Osteoblast (primary cell): Measurements from ENCODE around the gene SLC4A3. TPM values are rescaled to one million over a fixed set of nuclear protein-coding genes. Genes with fewer than 3 reads are reported as not detected.

Experiments used
- DNase-seq: peaks from one replicate; pipeline ENCODE4 v3.0.0; 2011; ENCODE audit warnings: low spot score, mixed read lengths; ENCODE audit not compliant: insufficient read length; ENCODE audit errors: missing footprints
- H2AFZ ChIP-seq: 2 replicates; pipeline ENCODE4 v1.6.0; 2011; ENCODE audit warnings: mild to moderate bottlenecking, low read length
- H3K27ac ChIP-seq: 2 replicates; pipeline ENCODE4 v1.5.1; 2011; ENCODE audit warnings: mild to moderate bottlenecking, low read depth, low read length, moderate library complexity
- H3K27me3 ChIP-seq: 2 replicates; pipeline ENCODE4 v1.6.0; 2012; ENCODE audit warnings: mild to moderate bottlenecking, control low read depth, inconsistent platforms, low read length, moderate library complexity; ENCODE audit not compliant: insufficient read depth
- H3K36me3 ChIP-seq: 2 replicates; pipeline ENCODE4 v1.5.1; 2011; ENCODE audit warnings: mild to moderate bottlenecking, low read length, control low read depth, moderate library complexity; ENCODE audit not compliant: insufficient read depth
- H3K4me1 ChIP-seq: 2 replicates; pipeline ENCODE4 v1.5.1; 2011; ENCODE audit warnings: mild to moderate bottlenecking, low read length, control low read depth, moderate library complexity; ENCODE audit not compliant: insufficient read depth
- H3K4me2 ChIP-seq: 2 replicates; pipeline ENCODE4 v1.6.0; 2011; ENCODE audit warnings: mild to moderate bottlenecking, low read length; ENCODE audit not compliant: insufficient read depth
- H3K4me3 ChIP-seq: fragments of 200-600 bp; sonication (generic); 3 replicates; pipeline ENCODE4 v1.5.1; 2012; ENCODE audit warnings: mild to moderate bottlenecking, low read length, inconsistent platforms; ENCODE audit not compliant: insufficient read depth
- H3K79me2 ChIP-seq: 2 replicates; pipeline ENCODE4 v1.6.0; 2012; ENCODE audit warnings: mild to moderate bottlenecking, low read length, control low read depth, inconsistent platforms; ENCODE audit not compliant: insufficient read depth
- H3K9me3 ChIP-seq: 2 replicates; pipeline ENCODE4 v1.5.1; 2011; ENCODE audit warnings: low read depth, low read length, control low read depth
- H4K20me1 ChIP-seq: 2 replicates; pipeline ENCODE4 v1.6.0; 2012; ENCODE audit warnings: mild to moderate bottlenecking, low read length, control low read depth; ENCODE audit not compliant: insufficient read depth
- total RNA-seq: library from RNA; depleted of rRNA; stranded (reverse); fragments of >200 nt; gene quantifications from 2 replicates; pipeline ENCODE4 v1.2.3, GENCODE V29; 2012
- TF ChIP-seq, protein P1 (sequence below): IDR thresholded peaks from 2 replicates; pipeline ENCODE4 v1.5.1; 2011; ENCODE audit warnings: mild to moderate bottlenecking, low read depth, low read length, moderate library complexity; ENCODE audit errors: extremely low read depth

The SLC4A3 gene
- total RNA-seq, 1 donor = 2.5 TPM

DNA sequence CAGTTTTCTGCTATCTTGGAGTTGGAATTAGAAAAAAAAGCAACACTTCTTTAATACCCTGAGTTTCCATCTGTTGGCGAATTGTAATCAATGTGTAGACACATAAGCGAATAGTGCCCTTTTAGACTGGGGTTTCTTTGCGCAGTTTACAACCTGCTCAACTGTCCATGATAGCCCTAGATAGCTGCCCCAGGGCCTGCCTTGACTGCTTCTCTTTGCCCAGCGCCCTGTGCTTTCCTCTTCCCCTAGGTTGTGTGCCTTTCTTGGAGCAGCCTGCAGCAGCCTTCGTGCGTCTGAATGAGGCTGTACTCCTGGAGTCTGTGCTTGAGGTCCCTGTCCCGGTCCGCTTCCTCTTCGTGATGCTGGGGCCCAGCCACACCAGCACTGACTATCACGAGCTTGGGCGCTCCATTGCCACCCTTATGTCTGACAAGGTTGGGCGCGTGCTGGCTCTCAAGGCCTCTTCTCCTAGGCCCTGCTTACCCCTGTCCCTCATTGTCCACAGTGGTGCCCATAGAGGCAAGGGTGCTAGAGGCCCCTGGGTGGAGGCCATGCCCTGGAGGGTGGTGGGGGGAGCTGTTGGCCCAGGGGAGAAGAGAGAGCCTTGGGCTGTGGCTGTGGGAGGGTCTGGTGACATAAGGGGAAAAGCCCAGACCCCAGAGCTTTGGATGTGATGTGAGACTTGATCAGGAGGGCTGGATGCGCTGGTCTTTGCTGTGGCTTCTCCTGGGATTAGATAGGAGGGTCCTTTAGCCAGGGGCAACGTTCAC, 6.9 kb downstream of the SLC4A3 start:
- Histone ChIP-seq H3K9me3 (no peaks in the 10 kb centered on the region), H2AFZ (no peak overlapping the region), H3K27me3 (no peaks in the 10 kb centered on the region), H3K79me2 (no peaks in the 10 kb centered on the region), H3K4me1 (peaks cover 3% of the 10 kb centered on the region), H4K20me1 (no peaks in the 10 kb centered on the region), H3K4me3 (no peak overlapping the region), H3K4me2 (no peak overlapping the region), H3K36me3 (no peaks in the 10 kb centered on the region), H3K27ac (no peak overlapping the region)
- TF ChIP-seq, protein P1, sequence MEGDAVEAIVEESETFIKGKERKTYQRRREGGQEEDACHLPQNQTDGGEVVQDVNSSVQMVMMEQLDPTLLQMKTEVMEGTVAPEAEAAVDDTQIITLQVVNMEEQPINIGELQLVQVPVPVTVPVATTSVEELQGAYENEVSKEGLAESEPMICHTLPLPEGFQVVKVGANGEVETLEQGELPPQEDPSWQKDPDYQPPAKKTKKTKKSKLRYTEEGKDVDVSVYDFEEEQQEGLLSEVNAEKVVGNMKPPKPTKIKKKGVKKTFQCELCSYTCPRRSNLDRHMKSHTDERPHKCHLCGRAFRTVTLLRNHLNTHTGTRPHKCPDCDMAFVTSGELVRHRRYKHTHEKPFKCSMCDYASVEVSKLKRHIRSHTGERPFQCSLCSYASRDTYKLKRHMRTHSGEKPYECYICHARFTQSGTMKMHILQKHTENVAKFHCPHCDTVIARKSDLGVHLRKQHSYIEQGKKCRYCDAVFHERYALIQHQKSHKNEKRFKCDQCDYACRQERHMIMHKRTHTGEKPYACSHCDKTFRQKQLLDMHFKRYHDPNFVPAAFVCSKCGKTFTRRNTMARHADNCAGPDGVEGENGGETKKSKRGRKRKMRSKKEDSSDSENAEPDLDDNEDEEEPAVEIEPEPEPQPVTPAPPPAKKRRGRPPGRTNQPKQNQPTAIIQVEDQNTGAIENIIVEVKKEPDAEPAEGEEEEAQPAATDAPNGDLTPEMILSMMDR = no peak
- peak; percentile 90 for DNase-seq

DNA sequence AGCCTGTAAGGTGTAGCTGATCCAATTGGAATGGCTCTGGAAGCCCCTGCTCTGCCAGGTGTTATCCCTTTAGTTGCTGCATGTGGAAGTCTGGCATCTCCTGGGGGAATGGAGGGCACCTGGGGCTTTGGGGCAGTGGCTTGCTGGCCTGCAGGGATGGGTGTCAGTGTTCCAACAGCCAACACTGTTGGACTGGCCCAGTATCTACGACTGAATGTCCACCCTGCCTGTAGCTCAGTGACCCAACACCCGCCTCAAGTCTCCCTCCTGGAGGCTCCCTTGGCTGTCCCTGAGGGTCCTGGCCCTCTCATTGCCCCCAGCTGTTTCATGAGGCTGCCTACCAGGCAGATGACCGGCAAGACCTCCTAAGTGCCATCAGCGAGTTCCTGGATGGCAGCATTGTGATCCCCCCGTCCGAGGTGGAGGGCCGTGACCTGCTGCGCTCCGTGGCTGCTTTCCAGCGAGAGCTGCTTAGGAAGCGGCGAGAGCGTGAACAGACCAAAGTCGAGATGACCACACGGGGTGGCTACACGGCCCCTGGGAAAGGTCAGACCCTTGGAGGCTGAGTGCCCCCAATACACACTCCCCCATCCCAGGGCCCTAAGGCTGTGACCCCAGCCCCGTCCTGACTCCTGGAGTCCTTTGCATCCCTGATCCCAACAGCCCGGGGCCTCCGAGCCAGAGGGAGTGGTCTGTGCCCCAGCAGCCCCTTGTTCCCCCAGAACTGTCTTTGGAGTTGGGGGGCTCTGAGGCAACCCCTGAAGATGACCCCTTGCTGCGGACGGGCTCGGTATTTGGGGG, 7.7 kb downstream of the SLC4A3 start:
- no peaks in the 10 kb centered on the region for H3K79me2 ChIP-seq
- TF ChIP-seq, protein P1 = no peak
- no peaks in the 10 kb centered on the region for H3K36me3 ChIP-seq
- no peaks in the 10 kb centered on the region for H4K20me1 ChIP-seq
- DNase-seq = peak; percentile 84
- H3K4me1 ChIP-seq = peaks cover 3% of the 10 kb centered on the region
- H3K4me3 ChIP-seq = no peak overlapping the region
- H3K27me3 ChIP-seq = no peaks in the 10 kb centered on the region
- no peak overlapping the region for H2AFZ ChIP-seq
- no peaks in the 10 kb centered on the region for H3K9me3 ChIP-seq
- H3K4me2 ChIP-seq = no peak overlapping the region
- no peak overlapping the region for H3K27ac ChIP-seq

DNA sequence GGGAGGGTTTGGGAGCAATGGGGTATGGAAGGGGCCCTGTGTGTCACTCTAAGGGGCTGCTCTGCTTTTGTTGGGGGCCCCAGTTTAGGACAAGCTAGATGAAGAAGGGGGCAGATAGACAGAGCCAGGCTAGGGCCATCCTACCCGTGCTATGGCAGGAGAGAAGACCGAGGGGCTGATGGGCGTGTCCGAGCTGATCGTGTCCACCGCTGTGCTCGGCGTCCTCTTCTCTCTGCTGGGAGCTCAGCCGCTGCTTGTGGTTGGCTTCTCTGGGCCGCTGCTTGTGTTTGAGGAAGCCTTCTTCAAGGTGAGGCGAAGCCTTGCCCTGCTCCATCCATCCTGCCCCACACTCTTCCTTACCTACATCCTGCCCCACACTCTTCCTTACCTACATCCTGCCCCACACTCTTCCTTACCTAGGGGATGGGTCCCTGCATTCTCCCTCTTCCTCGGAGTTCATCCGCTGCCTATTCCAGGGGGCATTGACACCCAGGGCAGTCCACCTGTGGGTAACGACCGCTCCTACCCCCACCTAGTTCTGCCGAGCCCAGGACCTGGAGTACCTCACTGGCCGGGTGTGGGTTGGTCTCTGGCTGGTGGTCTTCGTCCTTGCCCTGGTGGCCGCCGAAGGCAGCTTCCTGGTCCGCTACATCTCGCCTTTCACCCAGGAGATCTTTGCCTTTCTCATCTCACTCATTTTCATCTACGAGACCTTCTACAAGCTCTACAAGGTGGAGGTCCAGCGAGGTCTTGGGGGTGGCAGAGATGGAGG, 8.9 kb downstream of the SLC4A3 start:
- H3K4me1 ChIP-seq = peaks cover 3% of the 10 kb centered on the region
- H3K4me3 ChIP-seq = no peak overlapping the region
- DNase-seq = peak; percentile 70
- no peaks in the 10 kb centered on the region for H4K20me1 ChIP-seq
- H3K79me2 ChIP-seq = no peaks in the 10 kb centered on the region
- H3K36me3 ChIP-seq = no peaks in the 10 kb centered on the region
- no peak overlapping the region for H3K27ac ChIP-seq
- H3K9me3 ChIP-seq = no peaks in the 10 kb centered on the region
- no peaks in the 10 kb centered on the region for H3K27me3 ChIP-seq
- no peak overlapping the region for H3K4me2 ChIP-seq
- H2AFZ ChIP-seq = no peak overlapping the region
- TF ChIP-seq, protein P1 = no peak
